GM12878 (cell line): ENCODE data around the gene KCNG1. TPM values are rescaled to one million over a fixed set of nuclear protein-coding genes. Genes with fewer than 3 reads are reported as not detected.

Source experiments
- ATAC-seq: fragments of 200-7000 bp; cut with Tn5 transposase; 3 replicates; pipeline ENCODE4 v1.9.1; 2020; ENCODE audit warnings: mild to moderate bottlenecking, moderate library complexity
- BruUV-seq: library from RNA; stranded (reverse); fragments of 400-500 nt; replicated peaks from 2 replicates; lab custom pipeline; 2021; lab: Mats Ljungman, UMichigan
- CTCF ChIA-PET: fragments of 300-600 bp; sonication (Branson Sonifier 250); formaldehyde crosslinking; extraction: SDS; loops from one replicate; lab custom pipeline; 2021; ENCODE audit warnings: inconsistent platforms; lab: Yijun Ruan, JAX
- POLR2A ChIA-PET: fragments of 350-600 bp; formaldehyde crosslinking; extraction: SDS; loops from one replicate; lab custom pipeline; 2021; ENCODE audit warnings: inconsistent platforms; lab: Charles Lee
- RAD21 ChIA-PET: fragments of 300-600 bp; sonication (Branson Sonifier 250); formaldehyde crosslinking; loops from one replicate; lab custom pipeline; 2023; ENCODE audit warnings: antibody characterized with exemption; ENCODE audit not compliant: unreplicated experiment; lab: Charles Lee
- SMC1A ChIA-PET: fragments of 300-600 bp; sonication (Branson Sonifier 250); formaldehyde crosslinking; loops from one replicate; lab custom pipeline; 2023; ENCODE audit not compliant: unreplicated experiment, uncharacterized antibody; lab: Charles Lee
- DNase-seq: peaks from one replicate; pipeline ENCODE4 v3.0.0-alpha.2; 2011; ENCODE audit warnings: low read depth, low spot score
- FAIRE-seq: peaks from 3 replicates; lab custom pipeline; 2011; peaks lifted over from hg19 to GRCh38; lab: Jason Lieb, UNC
- H2AFZ ChIP-seq: 2 replicates; pipeline ENCODE4 v1.6.0; 2011; ENCODE audit warnings: low read depth, low read length, control low read depth; ENCODE audit not compliant: control insufficient read depth
- H3K27ac ChIP-seq: 2 replicates; pipeline ENCODE4 v1.5.1; 2011; ENCODE audit warnings: control low read depth; ENCODE audit not compliant: control insufficient read depth, insufficient read depth
- H3K27me3 ChIP-seq, 2 experiments: replicated peaks in 1 of 2; 2 replicates each; pipeline versions ENCODE4 v1.6.0 to v1.6.1; 2011; ENCODE audit warnings: low read length in 1 of 2; ENCODE audit not compliant: control insufficient read depth in 2 of 2, insufficient read depth in 2 of 2
- H3K36me3 ChIP-seq, 2 experiments: 2 replicates each; pipeline ENCODE4 v1.5.1; 2011; ENCODE audit warnings: low read length in 1 of 2; ENCODE audit not compliant: control insufficient read depth in 2 of 2, insufficient read depth in 2 of 2
- H3K4me1 ChIP-seq: 2 replicates; pipeline ENCODE4 v1.6.1; 2011; ENCODE audit warnings: mild to moderate bottlenecking, low read length, moderate library complexity, mixed read lengths; ENCODE audit not compliant: control insufficient read depth, insufficient read depth
- H3K4me2 ChIP-seq: 2 replicates; pipeline ENCODE4 v1.6.0; 2011; ENCODE audit warnings: control low read depth; ENCODE audit not compliant: control insufficient read depth, insufficient read depth
- H3K4me3 ChIP-seq: fragments of 200-600 bp; sonication (generic); 2 replicates; pipeline ENCODE4 v1.5.1; 2016
- H3K79me2 ChIP-seq: 2 replicates; pipeline ENCODE4 v1.6.0; 2011; ENCODE audit warnings: low read length; ENCODE audit not compliant: control insufficient read depth, insufficient read depth
- H3K9ac ChIP-seq: 2 replicates; pipeline ENCODE4 v1.8.0; 2011; ENCODE audit warnings: low read length, control low read depth, mixed read lengths; ENCODE audit not compliant: control insufficient read depth, insufficient read depth
- H3K9me3 ChIP-seq: replicated peaks from 3 replicates; pipeline ENCODE4 v1.5.1; 2011; ENCODE audit warnings: mild to moderate bottlenecking, low read length; ENCODE audit not compliant: control insufficient read depth, insufficient read depth
- H4K20me1 ChIP-seq: 2 replicates; pipeline ENCODE4 v1.6.0; 2011; ENCODE audit not compliant: control insufficient read depth, insufficient read depth
- HDAC6 ChIP-seq: fragments of 200-600 bp; sonication (generic); IDR thresholded peaks from one replicate; pipeline ENCODE4 v1.8.0; 2017; ENCODE audit warnings: antibody characterized with exemption; ENCODE audit not compliant: unreplicated experiment
- JUND ChIP-seq: IDR thresholded peaks from 2 replicates; pipeline ENCODE4 v1.6.1; 2012; ENCODE audit warnings: low read depth, mild to moderate bottlenecking, low read length, improper control_type of control experiment, moderate library complexity
- WGBS: methylation state at CpG from one replicate; pipeline ENCODE4 v1.1.6; 2016; ENCODE audit warnings: low lambda C conversion rate; ENCODE audit not compliant: insufficient replicate concordance, insufficient coverage; ENCODE audit errors: missing lambda C conversion rate; 5-methylcytosine and 5-hydroxymethylcytosine counted together
- in situ Hi-C: fragments of 300-500 bp; cut with MboI; formaldehyde crosslinking; loops from 9 replicates; pipeline ENCODE4 v1.14.3; 2018; ENCODE audit warnings: mixed read lengths
- intact Hi-C: fragments of 100-400 bp; cut with micrococcal nuclease; formaldehyde crosslinking; loops from one replicate; pipeline ENCODE4 v1.14.2; 2022; ENCODE audit not compliant: unreplicated experiment
- polyA plus RNA-seq, 11 experiments: library from polyadenylated mRNA; depleted of rRNA in 4 of 11; unstranded in 6 of 11; stranded (reverse) in 5 of 11; fragments of >200 nt; fragmentation: Nextera tagmentation in 4 of 11; fragmentation: Illumina TruSeq in 1 of 11; extraction: Ambion mirVana in 4 of 11; extraction: Trizol in 1 of 11; gene quantifications; 1 replicate in 1 of 11; 2 replicates in 10 of 11; pipeline versions ENCODE4 v1.2.1 to v1.2.3, GENCODE V29; 2011 to 2016; ENCODE audit warnings: inconsistent platforms in 2 of 11, missing spikeins in 2 of 11, low read depth in 1 of 11
- total RNA-seq, 4 experiments: library from RNA; depleted of rRNA in 3 of 4; stranded (reverse); fragments of >200 nt in 3 of 4; fragmentation: Illumina TruSeq in 1 of 4; extraction: Trizol in 1 of 4; gene quantifications; 2 replicates each; pipeline versions ENCODE4 v1.2.1 to v1.2.3, GENCODE V29; 2013 to 2021

Gene KCNG1
- total and polyA plus RNA-seq, 10 of the 15 experiments (the other 5 are each of a cell fraction or from before 2014, with no cell fraction given), result not detected

DNA sequence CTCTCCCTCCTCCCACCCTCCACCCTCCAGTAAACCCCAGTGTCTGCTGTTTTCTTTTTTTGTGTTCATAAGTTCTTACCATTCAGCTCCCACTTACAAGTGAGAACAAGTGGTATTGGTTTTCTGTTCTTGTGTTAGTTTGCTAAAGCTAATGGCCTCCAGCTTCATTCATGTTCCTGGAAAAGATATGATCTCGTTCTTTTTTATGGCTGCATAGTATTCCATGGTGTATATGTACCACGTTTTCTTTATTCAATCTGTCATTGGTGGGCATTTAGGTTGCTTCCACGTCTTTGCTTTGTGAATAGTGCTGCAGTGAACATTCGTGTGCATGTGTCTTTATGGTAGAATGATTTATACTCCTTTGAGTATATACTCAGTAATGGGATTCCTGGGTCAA, 42.7 kb upstream of the KCNG1 start:
- ATAC-seq (no peak), FAIRE-seq (no peak), DNase-seq (no peak)
- WGBS, result 0% methylated on average over 4 of the region's 4 CpGs
- Histone ChIP-seq H4K20me1 (no peaks in the 10 kb centered on the region), H3K27me3 (no peaks in the 10 kb centered on the region), H3K27ac (no peak overlapping the region), H3K4me1 (no peaks in the 10 kb centered on the region), H3K9me3 (no peaks in the 10 kb centered on the region), H3K9ac (no peak overlapping the region), H3K4me3 (no peak overlapping the region), H3K36me3 (no peaks in the 10 kb centered on the region), H3K4me2 (no peak overlapping the region), H3K79me2 (no peaks in the 10 kb centered on the region), H2AFZ (no peak overlapping the region)
- SMC1A ChIA-PET, result interaction anchor here (0.8 to 1.2 kb wide), 2 partner anchors 78 to 241 kb away, joined by 3 to 4 read pairs; no protein-coding TSS in a partner anchor
- CTCF ChIA-PET, result no interaction called here
- in situ Hi-C loops (no loop called here), intact Hi-C loops (no loop called here)
- RAD21 ChIA-PET, result no interaction called here
- BruUV-seq, result no TSS peak
- TF ChIP-seq HDAC6, result no peak
- POLR2A ChIA-PET, result no interaction called here

GRCh38 chr20:51064137-51064536, 41.2 kb upstream of the KCNG1 start:
- no peaks in the 10 kb centered on the region for H3K36me3 ChIP-seq
- no peak overlapping the region for H2AFZ ChIP-seq
- ChIA-PET CTCF (no interaction called here), RAD21 (no interaction called here), POLR2A (no interaction called here), SMC1A (interaction anchor here (1.2 kb wide), 1 partner anchor 77 kb away, joined by 3 read pairs; no protein-coding TSS in a partner anchor)
- 2% methylated on average over 5 of the region's 5 CpGs for WGBS
- FAIRE-seq (no peak), ATAC-seq (no peak), DNase-seq (no peak)
- no peaks in the 10 kb centered on the region for H3K27me3 ChIP-seq
- H3K4me3 ChIP-seq, result no peak overlapping the region
- no peaks in the 10 kb centered on the region for H3K79me2 ChIP-seq
- in situ Hi-C loops (no loop called here), intact Hi-C loops (no loop called here)
- H3K9ac ChIP-seq, result no peak overlapping the region
- no peak overlapping the region for H3K27ac ChIP-seq
- no peak overlapping the region for H3K4me2 ChIP-seq
- BruUV-seq, result no TSS peak
- H3K9me3 ChIP-seq, result no peaks in the 10 kb centered on the region
- no peak for TF ChIP-seq JUND
- no peaks in the 10 kb centered on the region for H3K4me1 ChIP-seq
- no peaks in the 10 kb centered on the region for H4K20me1 ChIP-seq
